Lung (tissue), 12 donors: Measurements from ENCODE around the gene ACOT7. TPM values are rescaled to one million over a fixed set of nuclear protein-coding genes. Genes with fewer than 3 reads are reported as not detected.

Experiments used
- ATAC-seq: fragments of 200-7000 bp; cut with Tn5 transposase; one replicate; pipeline ENCODE4 v1.9.1; 2020; ENCODE audit warnings: moderate number of reproducible peaks; ENCODE audit not compliant: insufficient read depth, low FRiP score
- DNase-seq, 3 donors: peaks; one replicate each; pipeline ENCODE4 v3.0.0-alpha.2; 2013 to 2017
- H3K27ac ChIP-seq, 2 donors: one replicate each; pipeline ENCODE4 v1.5.1; 2013; ENCODE audit warnings: mild to moderate bottlenecking in 2 of 2, moderate library complexity in 2 of 2, control low read depth in 1 of 2, inconsistent platforms in 1 of 2, low read depth in 1 of 2, low read length in 1 of 2
- H3K27me3 ChIP-seq, 3 donors: one replicate each; pipeline ENCODE4 v1.5.1; 2013; ENCODE audit warnings: low read length in 2 of 3; ENCODE audit not compliant: control insufficient read depth in 3 of 3, insufficient read depth in 3 of 3
- H3K36me3 ChIP-seq, 4 donors: one replicate each; pipeline ENCODE4 v1.5.1; 2013; ENCODE audit warnings: low read length in 4 of 4, mild to moderate bottlenecking in 1 of 4, moderate library complexity in 1 of 4; ENCODE audit not compliant: control insufficient read depth in 4 of 4, insufficient read depth in 4 of 4
- H3K4me1 ChIP-seq, 5 donors: one replicate each; pipeline ENCODE4 v1.5.1; 2013; ENCODE audit warnings: low read length in 5 of 5, mild to moderate bottlenecking in 2 of 5, moderate library complexity in 1 of 5; ENCODE audit not compliant: control insufficient read depth in 5 of 5, insufficient read depth in 5 of 5
- H3K4me3 ChIP-seq: one replicate; pipeline ENCODE4 v1.5.1; 2013; ENCODE audit warnings: mild to moderate bottlenecking, control low read depth, moderate library complexity
- H3K9ac ChIP-seq, 2 donors: one replicate each; pipeline ENCODE4 v1.5.1; 2013; ENCODE audit warnings: low read length in 2 of 2, control low read depth in 1 of 2; ENCODE audit not compliant: insufficient read depth in 1 of 2
- H3K9me3 ChIP-seq, 4 donors: one replicate each; pipeline ENCODE4 v1.5.1; 2013; ENCODE audit warnings: low read length in 3 of 4, mild to moderate bottlenecking in 1 of 4, moderate library complexity in 1 of 4; ENCODE audit not compliant: control insufficient read depth in 4 of 4, insufficient read depth in 3 of 4
- CTCF ChIP-seq: IDR thresholded peaks from 2 replicates; pipeline ENCODE4 v1.5.1; 2012; ENCODE audit warnings: mild to moderate bottlenecking; ENCODE audit errors: control extremely low read depth, extremely low read depth
- WGBS, 2 donors: extraction: QIAGEN DNeasy Blood & Tissue Kit; methylation state at CpG; one replicate each; pipeline ENCODE4 v1.1.7; 2013; 5-methylcytosine and 5-hydroxymethylcytosine counted together
- polyA plus RNA-seq, 2 donors: library from polyadenylated mRNA; stranded (reverse); fragments of 200-250 nt; gene quantifications; one replicate each; pipeline ENCODE4 v1.2.1, GENCODE V29; 2013
- total RNA-seq, 2 donors: library from RNA; depleted of rRNA in 1 of 2; stranded (reverse); fragments of >200 nt in 1 of 2; gene quantifications; one replicate each; pipeline ENCODE4 v1.2.1, GENCODE V29; 2014 to 2021
- donor health status: control.
- donor health status: control.
- donor health status: Bipolar disorder and iron deficiency.
- donor health status: healthy.
- donor health status: DM: yes; HTN: yes; CAD: no.

Gene ACOT7
- total and polyA plus RNA-seq, 4 donors = 8.8 to 37.4 (median 23.1) TPM

GRCh38 chr1:6251233-6251632, 142.3 kb downstream of the ACOT7 start:
- peaks cover 0 to 12% (median 1%) of the 10 kb centered on the region in 4 donors for H3K36me3 ChIP-seq
- H3K9me3 ChIP-seq = peaks cover 0 to 5% (median 0%) of the 10 kb centered on the region in 4 donors
- H3K4me3 ChIP-seq = no peak overlapping the region
- DNase-seq = no peak
- peaks cover 0 to 6% (median 0%) of the 10 kb centered on the region in 5 donors for H3K4me1 ChIP-seq
- 77 to 88% methylated on average over 19 of the region's 19 CpGs for WGBS, 2 donors
- ATAC-seq = no peak
- no peak overlapping the region for H3K9ac ChIP-seq
- peaks cover 0 to 28% (median 2%) of the 10 kb centered on the region in 3 donors for H3K27me3 ChIP-seq
- no peak for TF ChIP-seq CTCF
- H3K27ac ChIP-seq = no peak overlapping the region

GRCh38 chr1:6249739-6250689, 143.6 kb downstream of the ACOT7 start:
- peaks cover 0 to 12% (median 1%) of the 10 kb centered on the region in 4 donors for H3K36me3 ChIP-seq
- H3K4me3 ChIP-seq = no peak overlapping the region
- H3K9me3 ChIP-seq = peaks cover 0 to 5% (median 0%) of the 10 kb centered on the region in 4 donors
- no peak overlapping the region for H3K27ac ChIP-seq
- no peak for TF ChIP-seq CTCF
- peaks cover 0 to 14% (median 0%) of the 10 kb centered on the region in 5 donors for H3K4me1 ChIP-seq
- ATAC-seq (no peak), DNase-seq (no peak)
- WGBS, 2 donors = 22 to 27% methylated on average over 53 to 71 of the region's 71 CpGs
- H3K9ac ChIP-seq = no peak overlapping the region
- peaks cover 5 to 32% (median 8%) of the 10 kb centered on the region in 3 donors for H3K27me3 ChIP-seq

GRCh38 chr1:6248932-6249738, 144.4 kb downstream of the ACOT7 start:
- 9% methylated on average over 64 to 96 of the region's 96 CpGs for WGBS, 2 donors
- Histone ChIP-seq H3K9me3 (peaks cover 0 to 5% (median 0%) of the 10 kb centered on the region in 4 donors), H3K4me3 (no peak overlapping the region), H3K27ac (no peak overlapping the region), H3K9ac (no peak overlapping the region), H3K4me1 (peaks cover 0 to 14% (median 0%) of the 10 kb centered on the region in 5 donors), H3K36me3 (peaks cover 0 to 7% (median 0%) of the 10 kb centered on the region in 4 donors), H3K27me3 (peaks cover 11 to 38% (median 11%) of the 10 kb centered on the region in 3 donors)
- DNase-seq (peak; percentile 54 to 65 (median 61)), ATAC-seq (no peak)
- TF ChIP-seq CTCF = no peak
